NCI-H2196 treated with DMSO at 0.1 percent for 48 hours (cell line): ENCODE measurements around the gene TRAK1.
"Not testable (repeated sequence)": the region's sequence is repeated elsewhere in the genome, so short reads cannot be mapped to it uniquely, and the experiment has no call there.

ENCODE experiments used
- DNase-seq: peaks from one replicate; lab custom pipeline; 2025; ENCODE audit not compliant: unreplicated experiment; lab: John Stamatoyannopoulos, UW

TRAK1 gene

GRCh38 chr3:42095540-42095939 lies 4.4 kb downstream of the TRAK1 start:
- DNase-seq = no peak

DNA sequence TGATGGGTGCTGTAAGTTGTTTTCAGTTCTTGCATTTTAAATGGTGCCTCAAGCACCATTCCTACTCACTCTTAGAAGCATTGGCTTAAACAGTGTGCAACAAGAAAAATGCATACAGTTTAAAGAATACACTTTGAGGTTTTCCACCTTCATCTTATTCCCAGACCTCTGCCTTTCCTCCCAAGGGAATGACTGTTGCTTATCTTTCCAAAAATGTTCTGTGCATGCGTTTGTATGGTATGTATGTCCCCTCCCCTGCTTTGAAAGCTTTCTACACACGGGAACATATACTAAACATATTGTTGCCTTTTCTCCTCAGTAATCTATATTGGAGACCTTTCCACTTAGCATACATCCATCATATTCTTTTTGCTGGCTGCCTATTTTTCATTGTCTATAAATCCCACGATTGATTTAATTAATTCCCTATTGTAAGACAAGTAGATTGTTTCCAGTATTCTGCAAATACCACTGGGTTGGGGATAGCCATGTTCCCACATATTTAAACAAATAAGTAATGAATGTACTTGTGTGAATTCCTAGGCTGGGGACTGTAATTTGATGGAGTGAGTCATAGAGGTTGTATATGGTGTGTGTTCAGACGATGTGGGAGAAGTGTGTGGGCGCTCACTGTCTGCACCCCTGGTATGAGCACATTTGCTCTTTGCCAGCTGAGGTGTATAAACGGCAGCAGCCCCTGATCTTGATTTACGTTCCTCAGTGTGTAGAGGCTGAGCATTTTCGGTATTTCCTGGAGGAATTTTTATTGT lies 5.8 kb downstream of the TRAK1 start:
- no peak for DNase-seq

DNA sequence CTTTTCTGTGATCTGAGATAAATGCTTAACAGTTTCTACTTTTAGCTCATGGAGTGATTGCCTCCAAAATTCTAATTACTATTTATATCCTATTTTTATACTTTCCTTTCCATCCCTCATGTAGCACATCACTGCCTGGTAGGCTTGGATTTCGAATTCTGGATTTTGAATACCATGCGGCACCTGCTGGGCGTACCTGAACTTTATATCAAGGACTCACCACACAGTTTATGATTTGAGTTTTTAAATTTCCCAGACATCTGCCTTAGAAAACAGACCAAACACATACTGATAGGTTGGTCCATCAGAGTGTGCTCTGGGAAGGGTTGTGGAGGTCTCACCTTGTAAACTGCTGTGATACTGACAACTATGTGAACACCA lies 6.4 kb downstream of the TRAK1 start:
- DNase-seq = no peak

- DNase-seq = no peak
These were observed 7.0 kb downstream of the TRAK1 start for GRCh38 chr3:42098171-42098570.

DNA sequence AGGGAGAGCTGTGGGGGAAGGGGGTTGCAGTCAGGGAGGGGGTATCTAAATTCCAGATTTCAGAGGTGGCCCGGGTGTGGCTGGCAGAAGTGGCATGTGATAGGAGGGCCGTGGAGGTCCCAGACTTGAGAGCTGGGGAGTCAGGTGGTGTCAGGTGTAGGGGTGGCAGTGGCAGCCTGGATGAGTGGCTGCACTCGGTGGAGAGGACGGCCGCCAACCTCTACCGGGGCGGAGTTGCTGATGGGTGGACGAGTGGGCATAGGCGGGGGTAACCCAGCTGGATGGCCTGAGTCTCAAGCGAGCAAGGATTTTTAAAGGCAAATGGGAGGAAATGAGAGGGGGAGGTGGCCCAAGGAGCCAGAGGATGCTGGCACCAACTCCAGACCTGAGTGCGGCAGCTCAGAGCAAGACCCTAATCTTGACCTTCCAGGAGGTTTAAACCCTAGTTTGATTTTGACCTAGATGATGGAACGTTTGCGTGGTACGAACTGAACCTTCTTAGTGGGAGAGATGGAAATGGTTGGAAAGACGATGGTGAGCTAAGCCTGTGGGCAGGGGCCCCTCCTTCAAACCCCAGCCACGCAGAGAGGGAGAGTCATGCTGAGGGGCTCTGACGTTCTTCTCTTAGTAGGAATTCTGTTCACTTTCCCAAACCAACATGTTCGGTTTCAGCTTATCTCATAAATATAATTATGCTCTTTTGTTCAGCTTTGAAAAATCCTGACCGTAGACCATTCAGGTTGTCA lies 8.0 kb downstream of the TRAK1 start:
- no peak for DNase-seq

DNA sequence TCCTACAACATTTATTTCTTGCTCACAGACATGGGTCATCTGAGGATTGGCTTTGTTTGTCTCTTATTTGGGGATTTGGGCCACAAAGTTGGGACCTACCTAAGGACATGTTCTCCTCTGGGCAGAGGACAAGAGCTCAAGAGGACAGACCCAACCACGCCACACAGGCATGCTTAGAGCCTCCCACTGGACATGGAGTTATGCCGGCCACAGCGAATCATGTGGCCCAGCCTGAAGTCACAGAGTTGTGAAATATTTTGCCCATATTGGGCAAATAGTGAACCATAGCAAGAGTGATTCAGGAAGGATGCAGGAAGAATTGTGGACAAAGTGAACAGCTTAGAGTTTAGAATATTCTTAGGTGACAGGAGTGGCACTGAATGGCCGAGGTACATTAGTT lies 9.9 kb downstream of the TRAK1 start:
- no peak for DNase-seq

DNA sequence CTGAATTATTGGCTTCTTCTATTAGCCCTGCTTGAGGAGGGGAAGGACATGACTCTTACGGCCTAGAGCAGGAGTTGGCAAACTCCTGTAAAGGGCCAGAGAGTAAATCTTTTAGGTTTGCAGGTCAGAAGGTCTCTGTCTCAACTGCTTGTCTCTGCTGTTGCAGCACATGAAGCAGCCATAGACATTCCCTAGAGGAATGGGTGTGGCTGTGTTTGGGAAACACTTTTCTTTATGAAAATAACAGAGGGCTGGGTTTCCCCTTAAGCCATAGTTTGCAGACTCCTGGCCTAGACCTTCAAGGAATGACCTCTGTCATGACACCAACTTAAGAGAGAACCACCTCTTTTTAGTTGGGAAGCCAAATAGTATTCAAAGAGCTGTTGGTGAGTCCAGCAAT lies 10.3 kb downstream of the TRAK1 start:
- no peak for DNase-seq

- no peak for DNase-seq
These were observed 11.4 kb downstream of the TRAK1 start for GRCh38 chr3:42102571-42102970.

DNA sequence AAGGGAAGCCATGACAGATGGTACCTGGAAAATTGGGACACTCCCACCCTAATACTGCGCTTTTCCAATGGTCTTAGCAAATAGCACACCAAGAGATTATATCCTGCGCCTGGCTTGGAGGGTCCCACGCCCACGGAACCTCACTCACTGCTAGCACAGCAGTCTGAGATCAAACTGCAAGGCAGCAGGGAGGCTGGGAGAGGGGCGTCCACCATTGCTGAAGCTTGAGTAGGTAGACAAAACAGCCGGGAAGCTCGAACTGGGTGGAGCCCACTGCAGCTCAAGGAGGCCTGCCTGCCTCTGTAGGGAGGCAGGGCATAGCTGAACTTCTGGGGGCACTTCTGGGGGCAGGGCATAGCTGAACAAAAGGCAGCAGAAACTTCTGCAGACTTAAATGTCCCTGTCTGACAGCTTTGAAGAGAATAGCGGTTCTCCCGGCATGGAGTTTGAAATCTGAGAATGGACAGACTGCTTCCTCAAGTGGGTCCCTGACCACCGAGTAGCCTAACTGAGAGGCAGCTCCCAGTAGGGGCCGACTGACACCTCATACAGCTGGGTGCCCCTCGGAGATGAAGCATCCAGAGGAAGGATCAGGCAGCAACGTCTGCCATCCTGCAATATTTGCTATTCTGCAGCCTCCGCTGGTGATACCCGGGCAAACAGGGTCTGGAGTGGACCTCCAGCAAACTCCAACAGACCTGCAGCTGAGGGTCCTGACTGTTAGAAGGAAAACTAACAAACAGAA lies 12.9 kb downstream of the TRAK1 start:
- DNase-seq = not testable (repeated sequence)

- DNase-seq = not testable (repeated sequence)
These were observed 14.8 kb downstream of the TRAK1 start for GRCh38 chr3:42105994-42106393.

DNA sequence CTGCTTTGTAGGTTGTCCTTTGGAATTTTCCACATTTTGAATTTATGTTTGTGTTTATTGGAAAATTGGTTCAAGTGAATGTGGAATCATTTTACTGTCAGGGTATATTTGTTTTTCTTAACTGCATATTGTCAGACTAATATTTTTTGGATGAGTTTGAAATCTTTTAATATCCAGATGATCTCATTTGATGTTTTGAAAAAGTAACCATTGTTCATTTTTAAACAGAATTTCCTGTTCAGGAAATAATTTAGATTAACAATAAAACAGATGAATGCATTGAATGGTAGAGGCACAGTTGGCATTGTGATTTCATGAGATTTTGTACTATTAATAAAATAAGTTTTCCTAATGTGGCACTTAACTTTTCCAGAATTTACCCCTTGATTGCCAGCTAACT lies 15.5 kb downstream of the TRAK1 start:
- no peak for DNase-seq

DNA sequence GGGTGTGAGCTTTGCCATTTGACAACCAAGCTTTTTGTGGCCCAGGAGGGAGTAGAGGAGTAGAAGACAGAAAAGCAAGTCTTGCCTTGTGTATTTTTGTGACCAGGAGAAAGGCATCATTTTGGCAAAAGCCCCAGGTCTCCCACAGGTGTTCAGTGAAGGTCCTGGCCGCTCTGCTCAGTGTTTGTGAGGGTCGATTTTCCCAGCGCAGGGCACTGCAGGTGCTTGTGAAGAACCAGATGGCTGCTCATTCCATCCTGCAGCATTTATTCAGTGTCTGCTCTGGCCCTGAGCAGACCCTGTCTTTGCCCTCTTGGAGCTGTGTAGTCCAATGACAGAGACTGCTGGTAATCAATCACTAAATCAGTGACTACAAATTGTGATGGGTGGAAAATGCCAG lies 19.5 kb downstream of the TRAK1 start:
- no peak for DNase-seq

GRCh38 chr3:42114130-42114725 lies 23.1 kb downstream of the TRAK1 start:
- no peak for DNase-seq

DNA sequence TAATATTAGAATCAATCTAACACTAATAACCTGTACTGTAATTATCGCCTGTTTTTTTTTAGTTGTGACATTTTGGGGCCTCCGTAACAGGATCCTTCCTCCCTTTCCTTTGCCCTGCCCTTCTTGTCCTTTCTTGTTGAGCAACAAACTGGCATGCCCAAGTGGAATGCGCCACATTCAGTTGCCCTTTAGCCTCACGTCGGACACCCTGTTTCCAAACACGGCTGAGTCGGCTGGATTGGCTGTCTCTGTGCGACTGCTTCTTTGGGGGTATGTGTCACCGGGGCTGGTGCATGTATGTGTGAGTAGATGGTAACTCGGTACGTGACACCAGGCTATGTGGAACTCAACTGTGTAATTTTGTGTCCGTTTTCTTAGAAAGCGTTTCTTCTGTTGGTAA lies 24.1 kb downstream of the TRAK1 start:
- DNase-seq = no peak

GRCh38 chr3:42115946-42116345 lies 24.8 kb downstream of the TRAK1 start:
- DNase-seq = no peak

- DNase-seq = no peak
These were observed 25.3 kb downstream of the TRAK1 start for GRCh38 chr3:42116466-42116865.

GRCh38 chr3:42117175-42118008 lies 26.2 kb downstream of the TRAK1 start:
- DNase-seq = no peak

GRCh38 chr3:42118762-42119361 lies 27.7 kb downstream of the TRAK1 start:
- DNase-seq = no peak

- DNase-seq = no peak
These were observed 28.6 kb downstream of the TRAK1 start for GRCh38 chr3:42119561-42120355.
